ENCODE results near the gene ZER1. TPM values are rescaled to one million over a fixed set of nuclear protein-coding genes. Genes with fewer than 3 reads are reported as not detected.

Gene ZER1
- total RNA-seq, 1 donor = 24.3 TPM

GRCh38 chr9:128762671-128763449, 8.9 kb downstream of the ZER1 start:
- no peak for DNase-seq (ENCODE audit: low read depth)
- H3K4me3 ChIP-seq (ENCODE audit: low read depth, low read length) = no peak overlapping the region
- TF ChIP-seq CTCF (IDR thresholded peaks at IDR 0.05; ENCODE audit: insufficient read depth, low read length) = no peak

DNA sequence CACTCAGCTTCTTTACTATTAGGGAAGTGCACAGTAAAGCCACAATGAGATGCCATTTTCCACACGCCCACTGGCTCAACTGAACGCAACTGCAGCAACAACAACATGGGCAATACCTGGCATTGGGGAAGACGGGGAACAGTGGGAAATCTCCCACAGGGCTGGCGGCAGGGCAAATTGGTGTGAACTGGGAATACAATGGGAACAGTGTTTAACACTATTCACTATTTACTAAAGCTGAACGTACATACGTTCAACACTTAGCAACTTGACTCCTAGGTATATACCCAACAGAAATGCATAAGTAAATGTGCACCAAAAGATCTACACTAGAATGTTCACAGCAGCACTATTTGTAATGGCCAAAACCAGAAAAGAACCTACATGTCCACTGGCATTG, 14.1 kb downstream of the ZER1 start:
- no peak for DNase-seq (ENCODE audit: low read depth)
- TF ChIP-seq CTCF (IDR thresholded peaks at IDR 0.05; ENCODE audit: insufficient read depth, low read length) = no peak

GRCh38 chr9:128753627-128754026, 18.1 kb downstream of the ZER1 start:
- H3K4me3 ChIP-seq (ENCODE audit: low read depth, low read length) = no peak overlapping the region
- TF ChIP-seq CTCF (IDR thresholded peaks at IDR 0.05; ENCODE audit: insufficient read depth, low read length) = no peak
- no peak for DNase-seq (ENCODE audit: low read depth)

More for the DNA sequence above, 14.1 kb downstream of the ZER1 start:
- no peak overlapping the region for H3K4me3 ChIP-seq (ENCODE audit: low read depth, low read length)

DNA sequence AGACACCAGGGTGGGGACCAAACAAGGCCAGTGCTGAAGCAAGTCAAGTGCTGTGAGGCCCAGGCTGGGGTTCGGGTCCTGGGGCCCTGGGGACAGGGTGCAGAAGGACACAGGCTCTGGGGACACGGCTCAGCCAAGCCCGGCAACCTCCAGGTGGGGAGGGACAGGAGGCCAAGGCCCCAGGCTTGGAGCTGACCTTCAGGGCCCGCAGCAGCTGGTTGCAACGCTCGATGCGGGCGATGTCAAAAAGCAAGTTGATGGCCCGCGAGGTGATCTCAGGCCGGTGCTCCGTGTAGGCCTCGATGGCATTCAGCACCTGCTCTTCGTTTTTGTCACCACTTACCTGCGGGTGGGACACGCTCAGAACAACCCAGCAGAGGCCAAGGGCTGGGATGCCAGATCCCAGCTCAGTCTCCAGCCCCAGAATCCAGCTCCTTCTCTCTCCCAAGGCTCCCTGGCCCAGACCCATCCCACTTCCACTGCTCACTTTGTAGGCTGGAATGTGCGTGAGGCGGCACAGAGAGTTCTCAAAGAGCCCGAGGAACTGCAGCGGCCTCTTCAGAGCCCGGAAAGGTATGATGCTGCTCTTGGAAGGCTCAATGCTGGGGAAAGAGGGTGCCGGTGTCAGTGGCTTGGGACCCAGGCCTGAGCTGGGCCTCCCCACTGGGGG, 20.7 kb downstream of the ZER1 start:
- no peak for TF ChIP-seq CTCF (IDR thresholded peaks at IDR 0.05; ENCODE audit: insufficient read depth, low read length)
- H3K4me3 ChIP-seq (ENCODE audit: low read depth, low read length) = no peak overlapping the region
- DNase-seq (ENCODE audit: low read depth) = no peak

DNA sequence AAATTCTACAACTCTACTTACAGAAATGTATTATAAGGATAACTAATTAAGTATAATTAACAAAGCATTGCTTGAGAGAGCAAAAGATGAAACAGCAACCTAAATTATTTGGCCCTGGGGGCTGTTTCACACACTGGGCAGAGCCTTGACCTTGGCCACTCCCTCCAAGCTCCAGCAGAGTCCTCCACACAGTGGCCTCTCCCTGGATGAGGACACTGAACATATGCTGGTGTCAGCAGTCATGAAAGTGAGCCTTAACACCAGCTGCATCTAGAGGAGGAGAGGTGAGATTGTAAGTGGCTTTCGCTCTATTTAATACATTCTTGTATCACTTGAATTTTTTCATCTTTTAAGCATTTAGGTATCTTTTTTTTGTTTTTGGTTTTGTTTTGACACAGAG, 24.5 kb downstream of the ZER1 start:
- no peak for DNase-seq (ENCODE audit: low read depth)
- no peak for TF ChIP-seq CTCF (IDR thresholded peaks at IDR 0.05; ENCODE audit: insufficient read depth, low read length)
- H3K4me3 ChIP-seq (ENCODE audit: low read depth, low read length) = no peak overlapping the region

- no peak for DNase-seq (ENCODE audit: low read depth)
- H3K4me3 ChIP-seq (ENCODE audit: low read depth, low read length) = no peak overlapping the region
- no peak for TF ChIP-seq CTCF (IDR thresholded peaks at IDR 0.05; ENCODE audit: insufficient read depth, low read length)
These were observed 28.3 kb downstream of the ZER1 start for GRCh38 chr9:128743421-128743820.
